HepG2 (cell line): Measurements from ENCODE around the gene COL9A3. TPM values are rescaled to one million over a fixed set of nuclear protein-coding genes. Genes with fewer than 3 reads are reported as not detected.

Source experiments
- ATAC-seq: fragments of 200-7000 bp; cut with Tn5 transposase; 3 replicates; pipeline ENCODE4 v1.9.1; 2020; ENCODE audit warnings: mild to moderate bottlenecking, moderate library complexity
- BruUV-seq: library from RNA; stranded (reverse); fragments of 400-500 nt; replicated peaks from 2 replicates; lab custom pipeline; 2021; lab: Mats Ljungman, UMichigan
- CTCF ChIA-PET: fragments of 300-600 bp; formaldehyde crosslinking; extraction: SDS; loops from one replicate; lab custom pipeline; 2021; ENCODE audit warnings: low total read pairs, inconsistent platforms, low intra/inter-chr PET ratio; lab: Yijun Ruan, JAX
- POLR2A ChIA-PET: fragments of 350-600 bp; sonication (Branson Sonifier 250); formaldehyde crosslinking; loops from one replicate; lab custom pipeline; 2020; ENCODE audit warnings: antibody characterized with exemption, inconsistent platforms; lab: Yijun Ruan, JAX
- DNase-seq: peaks from one replicate; pipeline ENCODE4 v3.0.0-alpha.2; 2015; ENCODE audit warnings: low spot score
- FAIRE-seq: peaks from 3 replicates; lab custom pipeline; 2011; peaks lifted over from hg19 to GRCh38; lab: Jason Lieb, UNC
- H2AFZ ChIP-seq: one replicate; pipeline ENCODE4 v1.6.1; 2011; ENCODE audit warnings: low read length, inconsistent platforms
- H3K27ac ChIP-seq: fragments of 300-600 bp; 3 replicates; pipeline ENCODE4 v1.8.0; 2011; ENCODE audit warnings: mixed run types, mild to moderate bottlenecking, mixed read lengths, low read length, inconsistent platforms; ENCODE audit not compliant: insufficient read depth; ENCODE audit errors: extremely low read length
- H3K27me3 ChIP-seq, 2 experiments: fragments of 200-600 bp in 1 of 2; 2 replicates in 1 of 2; 3 replicates in 1 of 2; pipeline versions ENCODE4 v1.6.0 to v1.8.0; 2011; ENCODE audit warnings: low read length in 2 of 2, mild to moderate bottlenecking in 2 of 2, moderate library complexity in 2 of 2, inconsistent platforms in 1 of 2; ENCODE audit not compliant: insufficient read depth in 2 of 2, control insufficient read depth in 1 of 2
- H3K36me3 ChIP-seq, 2 experiments: fragments of 200-600 bp in 1 of 2; replicated peaks in 1 of 2; 2 replicates in 1 of 2; 3 replicates in 1 of 2; pipeline versions ENCODE4 v1.5.1 to v1.8.0; 2011; ENCODE audit warnings: low read length in 2 of 2, inconsistent platforms in 1 of 2; ENCODE audit not compliant: insufficient read depth in 2 of 2, control insufficient read depth in 1 of 2
- H3K4me1 ChIP-seq: 2 replicates; pipeline ENCODE4 v1.5.1; 2012; ENCODE audit warnings: low read length, inconsistent platforms; ENCODE audit not compliant: insufficient read depth
- H3K4me2 ChIP-seq: 2 replicates; pipeline ENCODE4 v1.6.0; 2011; ENCODE audit warnings: low read depth, low read length, inconsistent platforms
- H3K4me3 ChIP-seq, 3 experiments: fragments of 200-600 bp in 1 of 3; sonication (generic), shearing (Covaris generic) in 1 of 3; replicated peaks in 1 of 3; 2 replicates each; pipeline ENCODE4 v1.5.1; 2011 to 2016; ENCODE audit warnings: low read length in 3 of 3, inconsistent platforms in 2 of 3, low read depth in 2 of 3, mild to moderate bottlenecking in 2 of 3, control low read depth in 1 of 3, mixed read lengths in 1 of 3; ENCODE audit not compliant: insufficient read depth in 1 of 3
- H3K79me2 ChIP-seq: one replicate; pipeline ENCODE4 v1.6.1; 2011; ENCODE audit warnings: low read length, inconsistent platforms; ENCODE audit not compliant: insufficient read depth
- H3K9ac ChIP-seq: 2 replicates; pipeline ENCODE4 v1.6.0; 2011; ENCODE audit warnings: mild to moderate bottlenecking, low read depth, low read length, inconsistent platforms; ENCODE audit not compliant: insufficient read depth
- H3K9me3 ChIP-seq: 2 replicates; pipeline ENCODE4 v1.5.1; 2012; ENCODE audit warnings: mild to moderate bottlenecking, low read length
- H4K20me1 ChIP-seq: 2 replicates; pipeline ENCODE4 v1.6.0; 2011; ENCODE audit warnings: inconsistent platforms, mild to moderate bottlenecking, low read length, moderate library complexity; ENCODE audit not compliant: insufficient read depth
- CHD4 ChIP-seq: fragments of 200-600 bp; sonication (generic); IDR thresholded peaks from 2 replicates; pipeline ENCODE4 v1.7.0; 2017; ENCODE audit warnings: mild to moderate bottlenecking, low read length, borderline replicate concordance
- ETV6 ChIP-seq: sonication (generic); formaldehyde crosslinking; conservative IDR thresholded peaks from 2 replicates; pipeline ENCODE4 v1.4.0; 2020; ENCODE audit warnings: missing genetic modification reagents
- MYNN ChIP-seq: sonication (generic); formaldehyde crosslinking; IDR thresholded peaks from 2 replicates; pipeline ENCODE4 v1.4.0; 2020; ENCODE audit warnings: mild to moderate bottlenecking, low read depth, missing genetic modification reagents
- NFYC ChIP-seq: IDR thresholded peaks from 2 replicates; pipeline ENCODE4 v1.6.1; 2016; ENCODE audit warnings: missing genetic modification reagents, missing compliant biosample characterization
- NR3C1 ChIP-seq: sonication (generic); formaldehyde crosslinking; IDR thresholded peaks from 2 replicates; pipeline ENCODE4 v1.4.0; 2020; ENCODE audit warnings: missing genetic modification reagents
- RBAK ChIP-seq: sonication (generic); formaldehyde crosslinking; IDR thresholded peaks from 2 replicates; pipeline ENCODE4 v1.5.1; 2020; ENCODE audit warnings: mild to moderate bottlenecking, missing genetic modification reagents
- SNAI1 ChIP-seq: sonication (generic); formaldehyde crosslinking; IDR thresholded peaks from 2 replicates; pipeline ENCODE4 v1.5.0; 2020; ENCODE audit warnings: mild to moderate bottlenecking, missing genetic modification reagents, borderline replicate concordance
- SP2 ChIP-seq: sonication (generic); formaldehyde crosslinking; IDR thresholded peaks from 2 replicates; pipeline ENCODE4 v1.5.1; 2020; ENCODE audit warnings: mild to moderate bottlenecking, missing genetic modification reagents
- YEATS4 ChIP-seq: sonication (generic); formaldehyde crosslinking; IDR thresholded peaks from 2 replicates; pipeline ENCODE4 v1.4.0; 2020; ENCODE audit warnings: missing genetic modification reagents, borderline replicate concordance
- ZNF234 ChIP-seq: sonication (generic); formaldehyde crosslinking; conservative IDR thresholded peaks from 2 replicates; pipeline ENCODE4 v1.5.1; 2020; ENCODE audit warnings: mild to moderate bottlenecking, missing genetic modification reagents
- ZNF670 ChIP-seq: sonication (generic); formaldehyde crosslinking; IDR thresholded peaks from 2 replicates; pipeline ENCODE4 v1.8.0; 2022; ENCODE audit warnings: mild to moderate bottlenecking, missing genetic modification reagents, borderline replicate concordance
- ZSCAN9 ChIP-seq: IDR thresholded peaks from 2 replicates; pipeline ENCODE4 v1.6.1; 2016; ENCODE audit warnings: borderline replicate concordance
- WGBS: methylation state at CpG from one replicate; pipeline ENCODE4 v1.1.6; 2017; ENCODE audit warnings: low lambda C conversion rate; 5-methylcytosine and 5-hydroxymethylcytosine counted together
- in situ Hi-C: cut with HindIII; loops from 2 replicates; pipeline ENCODE4 v1.10.0; 2017; ENCODE audit warnings: low pct_unique_long_range_greater_than_20kb; ENCODE audit not compliant: extremely low pct_ligation_motif_present
- intact Hi-C: fragments of 100-400 bp; cut with micrococcal nuclease; formaldehyde crosslinking; loops from one replicate; pipeline ENCODE4 v1.10.0; 2022; ENCODE audit not compliant: unreplicated experiment
- polyA plus RNA-seq, 8 experiments: library from polyadenylated mRNA; depleted of rRNA in 3 of 8; stranded (reverse) in 7 of 8; unstranded in 1 of 8; fragments of >200 nt; fragmentation: Illumina TruSeq in 4 of 8; extraction: Trizol in 4 of 8; gene quantifications; 2 replicates each; pipeline versions ENCODE4 v1.2.1 to v1.2.3, GENCODE V29; 2011 to 2016; ENCODE audit warnings: low read depth in 4 of 8, missing spikeins in 1 of 8, mixed read lengths in 1 of 8; ENCODE audit not compliant: insufficient read depth in 1 of 8
- total RNA-seq, 5 experiments: library from RNA; depleted of rRNA; stranded (reverse); fragments of >200 nt; fragmentation: Illumina TruSeq; extraction: Trizol; gene quantifications; 2 replicates each; pipeline ENCODE4 v1.2.3, GENCODE V29; 2016; ENCODE audit warnings: low read depth in 1 of 5
- TF ChIP-seq, protein P1 (sequence below): sonication (generic); formaldehyde crosslinking; conservative IDR thresholded peaks from 2 replicates; pipeline ENCODE4 v1.8.0; 2022; ENCODE audit warnings: missing genetic modification reagents
- TF ChIP-seq, protein P2 (sequence below): sonication (generic); formaldehyde crosslinking; IDR thresholded peaks from 2 replicates; pipeline ENCODE4 v1.5.1; 2020; ENCODE audit warnings: mild to moderate bottlenecking, missing genetic modification reagents, moderate library complexity
- TF ChIP-seq, protein P3 (sequence below): sonication (generic); formaldehyde crosslinking; IDR thresholded peaks from 2 replicates; pipeline ENCODE4 v1.5.1; 2020; ENCODE audit warnings: missing genetic modification reagents, mild to moderate bottlenecking, borderline replicate concordance
- TF ChIP-seq, protein P4 (sequence below): sonication (generic); formaldehyde crosslinking; IDR thresholded peaks from 2 replicates; pipeline ENCODE4 v1.5.0; 2020; ENCODE audit warnings: missing genetic modification reagents

COL9A3 gene
- total and polyA plus RNA-seq, 2 of the 13 experiments (the other 11 are each of a cell fraction or from before 2014, with no cell fraction given) = 155 to 204 TPM

DNA sequence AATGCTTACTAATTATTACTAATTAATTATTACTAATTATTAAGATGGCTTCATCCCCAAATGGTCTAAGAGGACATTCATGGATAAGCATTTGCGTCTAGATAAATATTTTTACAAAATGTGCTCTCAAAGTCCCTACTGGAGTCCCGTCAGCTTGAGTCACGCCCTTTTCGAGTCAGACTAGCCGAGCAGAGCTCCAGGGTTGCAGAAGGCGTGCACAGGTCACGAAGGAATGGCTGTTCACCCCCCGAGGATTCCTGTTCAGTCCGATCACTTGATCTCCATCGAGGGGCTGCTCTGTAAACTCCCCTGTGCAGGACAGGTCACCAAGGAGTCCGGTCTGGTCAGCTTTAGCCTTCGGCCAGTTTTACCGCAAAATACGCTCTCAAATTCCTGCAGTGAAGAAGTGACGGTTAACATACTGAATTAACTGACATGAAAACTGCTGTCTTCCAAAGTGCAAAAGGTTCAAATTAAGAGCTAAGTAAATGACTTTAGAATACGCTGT, 24.9 kb downstream of the COL9A3 start (continued):
- TF ChIP-seq, protein P1, sequence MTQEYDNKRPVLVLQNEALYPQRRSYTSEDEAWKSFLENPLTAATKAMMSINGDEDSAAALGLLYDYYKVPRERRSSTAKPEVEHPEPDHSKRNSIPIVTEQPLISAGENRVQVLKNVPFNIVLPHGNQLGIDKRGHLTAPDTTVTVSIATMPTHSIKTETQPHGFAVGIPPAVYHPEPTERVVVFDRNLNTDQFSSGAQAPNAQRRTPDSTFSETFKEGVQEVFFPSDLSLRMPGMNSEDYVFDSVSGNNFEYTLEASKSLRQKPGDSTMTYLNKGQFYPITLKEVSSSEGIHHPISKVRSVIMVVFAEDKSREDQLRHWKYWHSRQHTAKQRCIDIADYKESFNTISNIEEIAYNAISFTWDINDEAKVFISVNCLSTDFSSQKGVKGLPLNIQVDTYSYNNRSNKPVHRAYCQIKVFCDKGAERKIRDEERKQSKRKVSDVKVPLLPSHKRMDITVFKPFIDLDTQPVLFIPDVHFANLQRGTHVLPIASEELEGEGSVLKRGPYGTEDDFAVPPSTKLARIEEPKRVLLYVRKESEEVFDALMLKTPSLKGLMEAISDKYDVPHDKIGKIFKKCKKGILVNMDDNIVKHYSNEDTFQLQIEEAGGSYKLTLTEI = no peak
- no peak for TF ChIP-seq ZNF670

DNA sequence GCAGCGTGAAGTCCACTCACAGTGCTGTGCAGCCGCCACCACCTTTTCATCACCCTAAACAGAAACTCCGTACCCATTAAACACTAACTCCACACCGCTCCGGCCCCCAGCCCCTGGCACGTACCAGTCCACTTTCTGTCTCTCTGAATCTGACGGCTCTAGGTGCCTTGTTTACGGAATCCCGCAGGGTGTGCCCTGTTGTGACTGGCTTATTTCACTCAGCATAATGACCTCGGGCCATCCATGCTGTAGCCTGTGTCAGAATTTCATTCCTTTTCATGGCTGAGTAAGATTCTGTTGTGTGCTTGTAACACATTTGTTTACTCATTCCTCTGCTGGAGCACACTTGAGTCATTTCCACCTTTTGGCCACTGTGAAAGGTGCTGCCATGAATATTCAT, 26.8 kb downstream of the COL9A3 start:
- in situ Hi-C loops = no loop called here
- Histone ChIP-seq H4K20me1 (no peaks in the 10 kb centered on the region), H3K9me3 (no peaks in the 10 kb centered on the region), H2AFZ (no peak overlapping the region), H3K27me3 (no peaks in the 10 kb centered on the region), H3K9ac (no peak overlapping the region), H3K27ac (no peak overlapping the region), H3K79me2 (no peaks in the 10 kb centered on the region), H3K4me3 (no peak overlapping the region), H3K4me1 (no peaks in the 10 kb centered on the region), H3K36me3 (peaks cover 15 to 31% of the 10 kb centered on the region in 2 experiments), H3K4me2 (no peak overlapping the region)
- ChIA-PET CTCF (no interaction called here), POLR2A (no interaction called here)
- intact Hi-C loops = no loop called here
- DNase-seq (no peak), FAIRE-seq (no peak), ATAC-seq (no peak)
- TSS peak; percentile 47 for BruUV-seq
- WGBS = 96% methylated on average over 10 of the region's 10 CpGs
- TF ChIP-seq NFYC (CRISPR knock-in tag) (no peak), YEATS4 (CRISPR knock-in tag) (no peak), ZSCAN9 (CRISPR knock-in tag) (no peak), RBAK (CRISPR knock-in tag) (no peak), NR3C1 (CRISPR knock-in tag) (no peak), SP2 (no peak), CHD4 (no peak), ZNF234 (CRISPR knock-in tag) (no peak), MYNN (CRISPR knock-in tag) (no peak), ETV6 (no peak), SNAI1 (CRISPR knock-in tag) (no peak)
- TF ChIP-seq, protein P2, sequence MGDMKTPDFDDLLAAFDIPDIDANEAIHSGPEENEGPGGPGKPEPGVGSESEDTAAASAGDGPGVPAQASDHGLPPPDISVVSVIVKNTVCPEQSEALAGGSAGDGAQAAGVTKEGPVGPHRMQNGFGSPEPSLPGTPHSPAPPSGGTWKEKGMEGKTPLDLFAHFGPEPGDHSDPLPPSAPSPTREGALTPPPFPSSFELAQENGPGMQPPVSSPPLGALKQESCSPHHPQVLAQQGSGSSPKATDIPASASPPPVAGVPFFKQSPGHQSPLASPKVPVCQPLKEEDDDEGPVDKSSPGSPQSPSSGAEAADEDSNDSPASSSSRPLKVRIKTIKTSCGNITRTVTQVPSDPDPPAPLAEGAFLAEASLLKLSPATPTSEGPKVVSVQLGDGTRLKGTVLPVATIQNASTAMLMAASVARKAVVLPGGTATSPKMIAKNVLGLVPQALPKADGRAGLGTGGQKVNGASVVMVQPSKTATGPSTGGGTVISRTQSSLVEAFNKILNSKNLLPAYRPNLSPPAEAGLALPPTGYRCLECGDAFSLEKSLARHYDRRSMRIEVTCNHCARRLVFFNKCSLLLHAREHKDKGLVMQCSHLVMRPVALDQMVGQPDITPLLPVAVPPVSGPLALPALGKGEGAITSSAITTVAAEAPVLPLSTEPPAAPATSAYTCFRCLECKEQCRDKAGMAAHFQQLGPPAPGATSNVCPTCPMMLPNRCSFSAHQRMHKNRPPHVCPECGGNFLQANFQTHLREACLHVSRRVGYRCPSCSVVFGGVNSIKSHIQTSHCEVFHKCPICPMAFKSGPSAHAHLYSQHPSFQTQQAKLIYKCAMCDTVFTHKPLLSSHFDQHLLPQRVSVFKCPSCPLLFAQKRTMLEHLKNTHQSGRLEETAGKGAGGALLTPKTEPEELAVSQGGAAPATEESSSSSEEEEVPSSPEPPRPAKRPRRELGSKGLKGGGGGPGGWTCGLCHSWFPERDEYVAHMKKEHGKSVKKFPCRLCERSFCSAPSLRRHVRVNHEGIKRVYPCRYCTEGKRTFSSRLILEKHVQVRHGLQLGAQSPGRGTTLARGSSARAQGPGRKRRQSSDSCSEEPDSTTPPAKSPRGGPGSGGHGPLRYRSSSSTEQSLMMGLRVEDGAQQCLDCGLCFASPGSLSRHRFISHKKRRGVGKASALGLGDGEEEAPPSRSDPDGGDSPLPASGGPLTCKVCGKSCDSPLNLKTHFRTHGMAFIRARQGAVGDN (CRISPR knock-in tag) = no peak
- TF ChIP-seq, protein P3, sequence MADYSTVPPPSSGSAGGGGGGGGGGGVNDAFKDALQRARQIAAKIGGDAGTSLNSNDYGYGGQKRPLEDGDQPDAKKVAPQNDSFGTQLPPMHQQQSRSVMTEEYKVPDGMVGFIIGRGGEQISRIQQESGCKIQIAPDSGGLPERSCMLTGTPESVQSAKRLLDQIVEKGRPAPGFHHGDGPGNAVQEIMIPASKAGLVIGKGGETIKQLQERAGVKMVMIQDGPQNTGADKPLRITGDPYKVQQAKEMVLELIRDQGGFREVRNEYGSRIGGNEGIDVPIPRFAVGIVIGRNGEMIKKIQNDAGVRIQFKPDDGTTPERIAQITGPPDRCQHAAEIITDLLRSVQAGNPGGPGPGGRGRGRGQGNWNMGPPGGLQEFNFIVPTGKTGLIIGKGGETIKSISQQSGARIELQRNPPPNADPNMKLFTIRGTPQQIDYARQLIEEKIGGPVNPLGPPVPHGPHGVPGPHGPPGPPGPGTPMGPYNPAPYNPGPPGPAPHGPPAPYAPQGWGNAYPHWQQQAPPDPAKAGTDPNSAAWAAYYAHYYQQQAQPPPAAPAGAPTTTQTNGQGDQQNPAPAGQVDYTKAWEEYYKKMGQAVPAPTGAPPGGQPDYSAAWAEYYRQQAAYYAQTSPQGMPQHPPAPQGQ (CRISPR knock-in tag) = no peak
- TF ChIP-seq, protein P4, sequence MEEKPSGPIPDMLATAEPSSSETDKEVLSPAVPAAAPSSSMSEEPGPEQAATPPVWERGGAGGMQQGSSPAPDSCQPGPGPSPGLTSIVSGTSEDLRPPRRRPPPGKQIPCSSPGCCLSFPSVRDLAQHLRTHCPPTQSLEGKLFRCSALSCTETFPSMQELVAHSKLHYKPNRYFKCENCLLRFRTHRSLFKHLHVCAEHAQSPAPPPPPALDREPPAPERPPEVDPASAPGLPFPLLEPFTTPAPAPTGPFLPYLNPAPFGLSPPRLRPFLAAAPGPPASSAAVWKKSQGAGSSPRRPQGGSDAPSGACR (CRISPR knock-in tag) = no peak
